GM21423 (cell line): ENCODE results near the gene PLEKHS1.
"Not testable (repeated sequence)": the region's sequence is repeated elsewhere in the genome, so short reads cannot be mapped to it uniquely, and the experiment has no call there.

Experiments used
- ATAC-seq: cut with Tn5 transposase; IDR thresholded peaks from one replicate; pipeline ENCODE4 v1.9.1; 2021; ENCODE audit warnings: mild to moderate bottlenecking, moderate library complexity; ENCODE audit not compliant: unreplicated experiment

The PLEKHS1 gene

DNA sequence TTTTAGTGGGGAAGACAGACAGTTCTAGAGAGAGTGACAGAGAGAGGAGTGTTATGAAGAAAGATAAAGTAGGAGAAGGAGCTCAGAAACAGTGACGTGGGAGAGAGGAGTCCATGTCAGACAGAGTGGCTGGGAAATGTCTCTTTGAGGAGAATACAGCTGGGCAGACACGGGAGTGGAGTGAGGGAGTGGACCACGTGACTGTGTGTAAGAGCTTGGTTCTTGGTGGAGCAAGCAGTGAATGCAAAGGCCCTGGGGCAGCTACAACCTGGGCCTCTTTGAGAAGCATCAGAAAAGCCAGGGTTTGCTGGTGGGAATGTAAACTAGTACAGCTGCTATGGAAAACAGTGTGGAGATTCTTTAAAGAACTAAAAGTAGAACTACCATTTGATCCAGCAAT is 11.9 kb upstream of the PLEKHS1 start:
- no peak for ATAC-seq

DNA sequence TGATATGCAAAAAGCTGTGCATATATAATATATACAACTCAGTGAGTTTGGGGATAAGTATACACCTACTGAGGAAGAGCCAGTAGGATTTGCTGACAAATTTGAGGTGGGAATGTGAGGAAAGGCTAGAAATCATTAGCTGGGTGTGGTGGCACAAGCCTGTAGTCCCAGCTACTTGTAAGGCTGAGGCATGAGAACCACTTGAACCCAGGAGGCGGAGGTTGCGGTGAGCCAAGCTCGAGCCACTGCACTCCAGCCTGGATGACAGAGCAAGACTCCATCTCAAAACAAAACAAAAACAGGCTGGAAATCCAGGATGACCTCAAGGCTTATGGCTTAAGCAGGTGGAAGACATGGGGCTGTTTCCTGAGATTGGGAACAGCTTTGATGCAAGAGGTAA is 10.6 kb upstream of the PLEKHS1 start:
- no peak for ATAC-seq

GRCh38 chr10:113742466-113742865 is 9.0 kb upstream of the PLEKHS1 start:
- ATAC-seq: no peak

DNA sequence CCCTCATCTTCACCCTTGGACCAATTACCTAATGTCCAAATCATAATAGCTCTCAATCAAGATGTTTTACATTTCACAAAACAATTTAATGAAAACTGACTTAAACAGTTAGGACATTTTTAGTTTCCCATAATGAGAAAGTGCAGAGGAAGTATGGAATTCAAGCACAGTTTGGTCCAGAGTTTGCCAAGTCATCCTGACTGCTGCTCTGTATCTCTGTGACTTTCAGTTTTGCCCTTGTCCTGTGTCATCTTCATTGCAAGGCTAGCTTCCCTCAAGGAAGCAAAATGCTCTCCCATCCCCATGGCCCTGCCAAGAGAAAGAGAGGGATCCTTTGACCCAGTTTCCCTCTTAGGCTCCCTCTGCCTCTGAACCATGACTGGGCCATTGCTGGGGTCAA is 7.9 kb upstream of the PLEKHS1 start:
- ATAC-seq: no peak

GRCh38 chr10:113745374-113745773 is 6.1 kb upstream of the PLEKHS1 start:
- no peak for ATAC-seq

DNA sequence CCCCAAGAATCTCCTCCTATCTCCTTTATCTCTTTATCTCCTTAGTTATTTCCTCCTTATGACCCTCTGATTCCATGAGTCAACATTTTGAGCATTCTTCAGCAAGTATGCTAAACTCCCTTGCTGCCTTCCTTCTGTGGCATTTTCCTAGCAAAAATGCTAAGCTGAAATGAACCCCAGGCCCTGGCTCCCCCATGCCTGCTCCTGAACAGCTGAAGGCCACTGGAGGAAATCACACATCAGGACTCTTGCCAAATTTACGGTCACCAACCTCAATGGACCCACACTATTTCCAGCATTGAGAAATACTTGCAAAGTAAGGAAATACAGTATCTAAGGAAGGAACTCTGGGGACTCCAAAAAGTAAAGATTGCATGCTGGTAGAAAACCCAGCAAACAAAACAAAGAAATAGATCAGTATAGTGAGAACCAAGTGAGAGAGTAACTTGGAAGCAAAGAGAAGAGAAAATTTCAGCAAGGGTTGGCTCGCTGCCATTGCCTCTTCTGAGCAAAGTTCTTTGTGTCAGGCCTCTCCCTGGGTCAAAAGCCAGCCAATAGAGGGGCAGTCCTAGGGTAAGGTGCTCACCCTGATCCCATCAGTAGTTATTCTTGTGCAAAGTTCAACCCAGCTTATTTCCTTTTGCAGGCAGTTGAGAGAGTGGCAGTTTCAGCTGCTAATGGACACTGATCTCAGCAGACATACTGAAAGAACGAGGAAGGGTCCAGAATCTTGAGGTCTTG is 5.1 kb upstream of the PLEKHS1 start:
- no peak for ATAC-seq

GRCh38 chr10:113752553-113752952 is 1.1 kb downstream of the PLEKHS1 start:
- no peak for ATAC-seq

DNA sequence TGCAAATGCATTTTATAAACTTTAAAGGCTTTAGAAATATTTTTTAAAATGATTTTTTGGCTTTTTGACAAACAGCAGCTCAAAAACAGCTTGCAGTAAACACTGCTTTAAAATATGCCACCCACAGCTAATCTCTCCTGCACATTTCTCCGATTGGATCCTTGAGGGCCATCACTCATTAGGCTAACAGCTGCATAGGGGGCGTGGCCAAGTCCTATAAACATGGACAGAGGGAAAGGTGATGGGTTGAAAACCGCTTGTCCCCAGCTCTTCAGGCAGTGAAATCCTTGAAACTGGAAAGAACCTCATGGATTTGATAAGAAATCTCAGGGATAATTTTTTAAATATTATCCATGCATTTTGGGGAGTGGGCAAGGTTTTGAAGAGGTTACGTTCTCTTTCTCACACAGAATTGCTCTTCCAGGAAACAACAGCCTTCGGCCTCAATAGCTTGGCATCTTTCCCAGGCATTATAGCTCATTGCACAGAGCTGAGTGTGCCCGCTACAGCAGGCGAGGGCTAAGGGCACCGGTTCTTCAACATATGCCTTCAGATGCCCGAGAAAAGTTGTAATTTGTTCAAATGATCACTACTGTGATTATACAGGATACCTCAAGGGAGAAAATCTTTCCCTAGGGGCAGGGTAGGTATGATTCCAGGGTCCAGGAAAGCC is 1.7 kb downstream of the PLEKHS1 start:
- no peak for ATAC-seq

DNA sequence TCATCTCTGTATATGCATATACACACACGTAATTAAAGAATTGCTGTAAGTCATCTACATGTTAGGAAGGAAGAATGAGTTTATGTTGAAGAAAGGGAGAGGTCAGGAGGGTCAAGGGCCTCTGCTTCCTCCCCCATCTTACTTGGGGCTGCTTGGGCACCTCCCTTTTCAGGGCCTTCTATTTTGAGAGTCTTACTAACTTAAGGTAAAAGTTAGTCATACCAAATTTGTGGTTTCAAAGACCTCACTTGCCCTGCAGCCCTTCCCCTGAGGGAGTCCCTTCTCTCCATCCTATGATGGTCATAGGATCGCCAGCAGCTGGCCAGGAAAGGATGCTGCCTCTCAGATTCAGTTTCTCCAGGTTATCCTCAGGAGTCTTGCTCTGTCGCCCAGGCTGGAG is 2.6 kb downstream of the PLEKHS1 start:
- no peak for ATAC-seq

GRCh38 chr10:113754768-113755167 is 3.3 kb downstream of the PLEKHS1 start:
- ATAC-seq: no peak

- no peak for ATAC-seq
Measured at GRCh38 chr10:113756940-113757543, 5.6 kb downstream of the PLEKHS1 start.

DNA sequence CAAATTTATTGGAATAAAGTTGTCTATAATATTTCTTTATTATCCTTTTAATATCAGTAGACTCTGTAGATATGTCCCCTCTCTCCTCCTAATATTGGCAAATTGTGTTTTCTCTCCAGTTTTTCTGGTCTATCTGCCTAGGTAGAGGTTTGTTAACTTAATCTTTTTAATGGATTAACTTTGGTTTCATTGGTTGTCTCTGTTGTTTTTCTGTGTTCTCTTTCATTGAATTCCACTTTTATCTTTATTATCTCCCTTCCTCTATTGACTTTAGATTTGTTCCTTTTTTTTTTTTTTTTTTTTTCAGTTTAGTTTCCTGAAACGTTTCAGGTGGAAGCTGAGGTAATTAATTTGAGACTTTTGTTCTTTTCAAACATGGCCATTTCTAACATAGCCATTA is 10.6 kb downstream of the PLEKHS1 start:
- ATAC-seq: no peak

DNA sequence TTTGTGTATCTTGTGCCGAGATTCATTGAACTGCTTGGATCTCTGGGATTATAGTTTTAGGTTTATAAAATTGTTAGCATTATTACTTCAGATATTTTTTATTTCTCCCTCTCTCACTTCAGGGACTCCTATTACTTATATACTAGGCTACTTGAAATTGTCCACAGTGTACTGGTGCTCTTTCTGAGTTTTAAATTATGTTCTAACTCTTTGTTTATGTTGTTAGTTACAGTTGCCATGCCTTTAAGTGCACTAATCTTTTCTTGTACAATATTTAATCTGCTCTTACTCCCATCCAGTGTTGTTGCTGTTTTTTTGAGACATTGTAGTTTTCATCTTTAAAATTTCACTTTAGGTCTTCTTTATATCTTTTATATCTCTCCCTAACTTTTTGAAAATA is 13.1 kb downstream of the PLEKHS1 start:
- no peak for ATAC-seq

GRCh38 chr10:113765910-113766309 is 14.4 kb downstream of the PLEKHS1 start:
- ATAC-seq: no peak

DNA sequence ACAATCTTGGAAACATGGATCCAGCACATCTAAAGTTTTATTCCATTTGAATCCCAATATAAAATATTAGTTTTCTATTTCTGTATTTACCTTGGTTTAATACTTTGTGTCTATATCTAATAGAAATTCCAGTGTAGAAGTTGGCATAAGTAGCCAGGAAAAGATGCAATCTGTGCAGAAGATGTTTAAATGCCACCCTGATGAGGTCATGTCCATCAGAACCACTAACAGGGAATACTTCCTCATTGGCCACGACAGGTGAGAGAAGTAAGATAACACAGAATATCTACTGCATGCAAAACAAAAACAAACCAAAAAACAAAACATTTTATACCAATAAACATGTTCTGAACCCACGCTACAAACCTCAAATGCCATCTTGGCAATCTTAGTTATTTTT is 15.7 kb downstream of the PLEKHS1 start:
- ATAC-seq: no peak

DNA sequence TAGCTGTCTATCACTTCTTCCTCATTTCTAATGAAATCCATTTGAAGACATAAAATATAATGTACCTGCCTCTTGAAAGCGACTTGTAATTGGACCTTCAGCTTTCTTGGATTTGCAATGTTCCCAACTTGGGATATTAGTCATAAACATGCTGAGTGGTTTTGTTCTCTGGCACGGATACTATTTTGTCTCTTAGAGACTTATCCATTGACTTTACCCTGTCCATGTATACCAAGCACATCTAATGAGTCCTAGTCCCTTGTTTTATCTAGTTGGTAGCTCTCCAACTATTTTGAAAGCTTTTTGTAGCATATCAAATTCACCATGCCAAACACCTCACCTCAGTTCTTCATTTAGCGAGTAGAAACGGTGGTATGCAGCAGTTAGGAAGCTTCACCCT is 18.9 kb downstream of the PLEKHS1 start:
- no peak for ATAC-seq

DNA sequence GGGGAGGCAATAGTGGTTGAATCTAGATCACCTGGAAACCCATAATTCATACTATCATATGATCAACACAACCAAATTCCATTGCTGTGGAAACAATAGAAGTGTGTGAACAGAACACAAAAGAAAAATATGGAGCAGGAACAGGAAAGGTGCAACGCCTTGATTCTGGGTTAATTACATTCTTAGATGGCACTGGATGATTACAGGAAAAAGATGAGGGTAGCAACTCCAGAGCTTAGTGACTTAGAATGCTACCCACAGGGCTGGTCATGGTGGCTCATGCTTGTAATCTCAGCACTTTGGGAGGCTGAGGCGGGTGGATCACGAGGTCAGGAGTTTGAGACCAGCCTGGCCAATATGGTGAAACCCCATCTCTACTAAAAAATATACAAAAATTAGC is 19.6 kb downstream of the PLEKHS1 start:
- ATAC-seq: not testable (repeated sequence)

DNA sequence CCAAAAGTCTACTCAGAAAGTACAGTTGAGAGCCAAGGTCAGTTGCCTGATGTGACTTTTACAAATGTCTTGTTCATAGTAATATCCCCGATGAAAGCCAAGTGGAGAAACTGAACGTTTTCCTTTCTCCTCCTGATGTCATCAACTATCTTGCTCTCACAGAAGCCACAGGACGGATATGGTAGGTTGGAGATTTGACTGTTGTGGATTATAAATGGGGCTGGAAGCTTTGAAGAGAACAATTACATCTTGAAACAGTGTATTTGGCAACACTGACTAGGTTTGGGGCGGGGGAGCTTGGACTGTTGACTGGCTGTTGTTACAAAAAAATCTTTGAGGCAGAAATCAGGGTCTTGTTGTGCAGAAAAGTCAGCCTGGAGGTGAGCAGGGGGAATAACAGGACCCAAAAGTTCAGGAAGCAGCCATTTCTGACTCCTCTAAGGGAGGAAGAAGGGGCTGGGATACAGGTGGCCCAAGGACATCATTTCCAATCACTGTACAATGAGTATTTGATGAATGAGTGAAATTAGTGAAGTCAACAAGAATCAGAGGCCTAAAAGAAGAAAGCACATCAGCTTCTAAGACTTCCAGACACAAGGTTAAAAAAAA is 24.3 kb downstream of the PLEKHS1 start:
- no peak for ATAC-seq

DNA sequence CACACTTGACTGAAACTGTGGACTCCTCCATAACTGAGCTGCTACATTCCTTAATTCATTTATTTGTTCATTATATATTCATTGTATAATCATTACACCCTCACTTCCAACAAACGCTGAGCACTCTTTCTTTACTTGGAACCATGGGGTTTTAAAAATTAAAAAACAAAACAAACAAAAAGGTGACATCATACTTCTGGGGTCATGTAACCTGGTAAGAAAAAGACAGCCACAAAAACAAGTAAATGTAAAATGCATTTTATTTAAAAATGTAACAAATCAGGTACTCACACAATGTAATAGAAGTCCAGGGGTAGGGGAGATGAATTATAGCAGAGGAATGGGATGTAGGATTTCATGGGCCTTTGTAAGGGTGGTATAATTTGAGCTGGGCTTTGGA is 25.1 kb downstream of the PLEKHS1 start:
- ATAC-seq: no peak

GRCh38 chr10:113780681-113781250 is 29.3 kb downstream of the PLEKHS1 start:
- ATAC-seq: no peak

DNA sequence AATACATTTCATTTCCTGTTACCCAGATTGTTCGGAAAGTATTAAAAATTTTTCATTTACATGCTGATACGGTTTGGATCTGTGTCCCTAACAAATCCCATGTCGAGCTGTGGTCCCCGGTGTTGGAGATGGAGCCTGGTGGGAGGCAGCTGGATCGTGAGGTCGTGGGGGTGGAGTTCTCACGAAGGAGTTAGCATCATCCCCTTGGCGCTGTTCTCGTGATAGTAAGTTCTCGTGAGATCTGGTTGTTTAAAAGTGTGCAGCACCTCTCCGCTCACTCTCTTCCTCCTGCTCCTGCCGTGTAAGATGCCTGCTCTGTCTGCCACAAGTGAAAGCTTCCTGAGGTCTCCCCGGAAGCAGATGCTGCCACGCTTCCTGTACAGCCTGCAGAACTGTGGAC is 30.9 kb downstream of the PLEKHS1 start:
- no peak for ATAC-seq
